NCI-H2196 (cell line): ENCODE data around the gene COL9A2.

Experiments
- DNase-seq: peaks from one replicate; lab custom pipeline; 2025; ENCODE audit not compliant: unreplicated experiment; lab: John Stamatoyannopoulos, UW

COL9A2 gene

DNA sequence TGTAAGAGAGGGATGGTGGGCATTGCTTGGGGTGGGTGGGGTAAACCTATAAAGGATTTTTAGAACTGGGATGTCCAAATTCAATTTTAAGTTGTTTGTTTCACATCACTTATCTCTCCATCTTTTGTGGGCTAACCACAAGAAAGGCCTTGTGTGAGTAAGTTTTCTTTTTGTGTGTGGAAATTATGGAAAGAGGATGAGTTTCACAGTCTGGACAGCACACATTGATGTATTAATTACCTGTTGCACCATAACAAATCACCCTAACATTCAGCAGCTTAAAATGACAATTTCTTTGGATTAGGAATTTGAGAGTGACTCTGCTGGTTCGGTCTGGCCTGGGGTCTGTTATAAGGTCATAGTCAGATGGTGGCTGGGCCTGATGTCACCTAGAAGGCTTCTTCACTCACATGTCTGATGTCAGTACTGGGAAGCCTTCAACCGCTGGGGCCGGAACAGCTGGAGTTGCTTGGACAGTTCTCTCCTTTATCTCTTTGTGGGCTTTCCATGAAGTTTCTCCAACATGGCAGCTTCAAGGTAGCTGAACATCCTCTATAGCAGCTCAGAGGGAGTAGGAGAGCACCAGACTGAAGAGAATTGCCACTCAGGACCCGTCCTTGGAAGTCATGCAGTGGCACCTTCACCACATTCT is 2.0 kb upstream of the COL9A2 start:
- no peak for DNase-seq

DNA sequence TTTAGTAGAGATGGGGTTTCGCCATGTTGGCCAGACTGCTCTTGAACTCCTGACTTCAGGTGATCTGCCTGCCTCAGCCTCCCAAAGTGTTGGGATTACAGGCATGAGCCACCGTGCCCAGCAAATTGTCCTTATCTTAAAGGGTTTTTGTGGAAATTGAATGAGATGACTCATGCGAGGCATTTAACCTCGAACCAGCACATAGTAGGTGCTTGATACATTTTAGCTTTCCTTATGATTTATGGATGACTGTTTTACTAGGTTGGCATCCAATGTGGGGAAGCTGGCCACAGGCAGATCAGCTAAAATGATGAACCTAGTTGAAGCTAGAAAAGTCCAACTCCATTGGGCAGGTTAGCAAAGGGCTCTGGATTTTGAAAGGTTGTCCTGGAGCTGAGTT is 1.4 kb upstream of the COL9A2 start:
- DNase-seq, result no peak

DNA sequence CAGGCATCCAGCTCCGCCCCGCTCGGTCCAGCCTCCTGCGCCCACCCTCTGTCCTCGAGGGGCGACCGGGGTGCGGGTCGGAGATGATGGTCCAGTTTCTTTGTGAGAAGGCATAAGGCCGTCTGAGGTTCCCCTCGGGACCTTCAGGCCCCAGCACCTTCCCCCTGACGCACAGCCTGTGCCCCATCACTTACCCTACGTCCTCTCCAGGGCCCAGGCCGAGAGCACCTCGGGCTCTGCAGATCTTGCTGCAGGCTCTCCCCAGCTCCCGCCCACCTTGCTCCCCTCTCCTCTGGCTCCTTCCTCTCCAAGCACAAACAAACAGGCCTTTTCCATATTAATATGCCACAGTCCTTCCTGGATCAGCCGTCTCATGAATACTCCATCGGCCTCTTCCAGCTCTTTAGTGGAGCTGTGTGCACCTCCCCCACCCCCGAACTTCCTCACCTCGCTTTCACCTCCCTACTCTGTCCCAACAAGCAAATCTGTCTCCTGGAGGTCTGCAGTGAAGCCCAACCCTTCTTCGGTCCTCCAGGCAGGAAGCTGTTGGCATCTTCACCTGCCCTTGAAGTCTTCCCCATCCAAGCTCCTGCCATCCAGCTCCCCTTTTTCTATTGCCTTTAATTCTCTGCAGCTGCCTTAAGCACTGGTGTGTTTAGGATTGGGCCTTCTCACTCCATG is 448 bp upstream of the COL9A2 start:
- no peak for DNase-seq

DNA sequence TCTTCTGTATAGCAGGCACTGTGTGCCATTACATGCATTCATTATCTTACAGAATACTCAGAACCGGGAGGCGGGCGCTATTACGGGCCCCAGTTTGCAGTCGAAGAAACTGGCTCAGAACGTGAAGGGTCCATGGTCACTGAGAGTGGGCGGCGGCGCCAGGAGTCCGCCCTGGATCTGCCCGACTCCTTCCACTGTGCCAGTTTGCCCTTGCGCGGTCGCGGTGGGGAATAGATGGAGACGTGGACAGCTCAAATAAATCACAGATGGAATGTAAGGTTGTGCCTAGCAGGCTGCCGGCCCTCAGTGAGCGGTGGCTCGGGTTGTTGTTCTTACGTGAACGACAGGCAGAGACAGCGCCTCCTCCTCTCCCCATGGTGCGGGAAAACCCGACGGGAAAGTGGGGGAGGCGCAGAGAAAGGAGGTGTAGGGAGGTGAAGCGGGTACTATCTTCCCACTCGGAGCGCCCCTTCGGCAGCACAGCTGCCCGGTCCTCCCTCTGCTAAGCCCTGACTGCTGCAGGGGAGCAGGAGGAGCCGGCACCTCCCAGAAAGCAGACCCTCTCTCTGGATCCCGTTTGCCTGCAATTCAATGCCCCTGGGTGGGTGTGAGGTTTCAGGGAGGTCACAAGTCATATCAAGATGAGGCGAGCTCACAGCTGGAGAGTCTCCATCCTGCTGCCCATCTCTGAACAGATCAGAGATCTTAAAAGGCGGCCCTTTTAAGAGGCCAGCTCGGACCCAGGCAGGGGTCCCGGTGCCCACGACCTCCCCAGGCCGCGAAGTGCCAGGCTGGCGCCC is 1.1 kb downstream of the COL9A2 start:
- DNase-seq, result no peak

DNA sequence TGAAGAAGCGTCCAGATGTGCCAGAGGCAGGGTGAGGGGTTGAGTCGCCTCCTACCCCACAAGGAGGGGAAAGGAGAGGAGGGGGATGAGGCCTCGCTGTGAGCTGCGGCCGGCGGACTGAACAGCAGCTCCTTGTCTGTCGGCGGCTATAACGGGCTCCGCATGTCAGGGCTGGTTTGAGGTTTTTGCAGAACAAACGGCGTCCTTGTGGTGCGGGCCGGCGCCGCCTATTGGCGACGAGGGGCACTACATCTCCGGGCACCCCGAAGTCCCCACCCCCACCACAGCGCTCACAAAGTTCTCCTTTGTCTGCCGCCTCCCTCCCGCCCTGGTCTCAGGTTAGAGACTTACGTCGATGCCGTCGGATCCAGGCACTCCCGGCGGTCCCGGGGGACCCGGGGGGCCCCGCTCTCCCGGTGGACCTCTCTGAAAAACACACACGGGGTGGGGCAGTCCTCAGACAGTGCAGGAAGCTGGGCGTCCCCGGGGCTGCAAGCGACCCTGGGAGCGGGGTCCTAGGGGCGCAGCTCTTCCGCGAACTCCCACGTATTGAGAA is 1.8 kb downstream of the COL9A2 start:
- peak; percentile 76 for DNase-seq

DNA sequence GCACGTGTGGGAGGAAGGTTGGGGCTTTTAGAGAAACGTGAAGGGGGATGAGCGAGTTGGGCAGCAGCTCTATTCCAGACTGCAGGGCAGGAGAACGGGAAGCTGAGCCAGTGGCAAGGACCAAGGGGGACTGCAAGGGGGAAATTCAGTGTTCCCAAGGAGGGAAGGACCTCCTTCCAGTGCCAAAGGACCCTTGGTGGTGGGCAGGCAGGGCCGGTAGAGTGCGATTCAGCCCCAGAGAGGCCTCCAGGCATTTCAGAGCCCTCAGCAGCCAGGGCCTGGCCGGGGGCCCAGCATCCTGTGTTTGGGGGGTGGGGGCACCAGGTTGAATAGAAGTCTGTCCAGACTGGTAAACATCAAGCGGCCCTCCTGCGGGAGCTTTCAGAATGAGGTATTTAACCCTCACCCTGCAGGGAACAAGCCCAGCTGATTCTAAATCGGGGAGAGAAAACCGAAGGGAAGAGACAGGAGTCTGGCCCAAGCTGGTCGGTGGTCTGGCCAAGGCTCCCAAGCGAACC is 2.3 kb downstream of the COL9A2 start:
- no peak for DNase-seq

DNA sequence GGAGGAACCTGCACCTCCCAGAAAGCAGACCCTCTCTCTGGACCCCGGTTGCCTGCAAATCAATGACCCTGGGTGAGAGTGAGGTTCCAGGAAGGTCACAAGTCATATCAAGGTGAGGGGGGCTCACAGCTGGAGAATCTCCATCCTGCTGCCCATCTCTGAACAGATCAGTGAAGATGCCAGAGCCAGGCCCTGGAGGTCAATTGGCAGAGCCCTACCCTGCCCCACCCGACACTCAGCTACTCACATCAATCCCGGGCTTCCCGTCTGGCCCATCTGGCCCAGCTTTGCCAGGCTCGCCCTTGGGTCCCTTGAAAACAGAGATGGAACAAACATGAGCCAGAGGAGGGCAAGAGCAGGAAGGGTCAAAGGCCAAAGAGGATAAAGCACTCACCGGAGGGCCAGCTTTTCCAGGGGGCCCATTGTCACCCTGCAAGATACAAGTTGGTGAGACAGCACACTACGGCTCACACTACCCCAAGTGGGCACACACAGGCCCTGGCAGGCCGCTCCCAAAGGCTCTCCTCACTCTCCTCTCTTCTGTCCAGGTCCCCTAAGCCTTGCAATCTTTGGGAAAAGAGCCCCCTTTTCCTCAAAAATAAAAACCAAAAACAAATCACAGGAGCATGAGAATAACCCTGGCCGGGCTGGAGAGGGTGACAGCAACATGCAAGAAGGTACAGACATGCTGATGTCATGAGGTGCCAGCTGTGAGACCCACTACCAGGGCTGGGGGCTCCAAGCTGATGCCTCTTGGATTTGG is 2.9 kb downstream of the COL9A2 start:
- DNase-seq, result no peak

DNA sequence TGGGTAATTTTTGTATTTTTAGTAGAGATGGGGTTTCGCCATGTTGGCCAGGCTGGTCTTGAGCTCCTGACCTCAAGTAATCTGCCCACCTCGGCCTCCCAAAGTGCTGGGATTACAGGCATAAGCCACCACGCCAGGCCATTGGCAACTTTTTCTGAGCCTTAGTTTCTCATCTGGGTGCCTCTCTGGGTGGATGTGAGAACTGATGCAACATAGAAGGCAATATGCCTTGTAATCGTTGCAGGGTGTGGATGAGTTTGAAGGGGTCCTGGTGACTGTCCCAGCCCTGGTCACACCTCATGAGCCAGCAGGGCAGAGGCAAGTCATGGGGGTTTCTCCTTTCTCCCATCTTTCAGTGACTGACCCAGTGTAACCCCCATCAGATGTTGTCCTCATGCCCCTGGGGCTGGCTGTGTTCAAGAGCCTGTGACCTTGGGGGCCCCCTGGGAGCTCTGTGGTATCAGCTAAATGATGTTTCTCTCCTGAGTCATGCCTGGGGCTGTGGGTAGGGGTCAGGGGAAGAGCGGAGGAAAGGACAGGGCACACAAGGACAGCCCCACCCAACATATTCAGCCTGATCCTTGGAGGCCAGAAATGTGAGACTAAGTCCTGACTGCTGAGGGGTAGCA is 3.6 kb downstream of the COL9A2 start:
- DNase-seq, result no peak

DNA sequence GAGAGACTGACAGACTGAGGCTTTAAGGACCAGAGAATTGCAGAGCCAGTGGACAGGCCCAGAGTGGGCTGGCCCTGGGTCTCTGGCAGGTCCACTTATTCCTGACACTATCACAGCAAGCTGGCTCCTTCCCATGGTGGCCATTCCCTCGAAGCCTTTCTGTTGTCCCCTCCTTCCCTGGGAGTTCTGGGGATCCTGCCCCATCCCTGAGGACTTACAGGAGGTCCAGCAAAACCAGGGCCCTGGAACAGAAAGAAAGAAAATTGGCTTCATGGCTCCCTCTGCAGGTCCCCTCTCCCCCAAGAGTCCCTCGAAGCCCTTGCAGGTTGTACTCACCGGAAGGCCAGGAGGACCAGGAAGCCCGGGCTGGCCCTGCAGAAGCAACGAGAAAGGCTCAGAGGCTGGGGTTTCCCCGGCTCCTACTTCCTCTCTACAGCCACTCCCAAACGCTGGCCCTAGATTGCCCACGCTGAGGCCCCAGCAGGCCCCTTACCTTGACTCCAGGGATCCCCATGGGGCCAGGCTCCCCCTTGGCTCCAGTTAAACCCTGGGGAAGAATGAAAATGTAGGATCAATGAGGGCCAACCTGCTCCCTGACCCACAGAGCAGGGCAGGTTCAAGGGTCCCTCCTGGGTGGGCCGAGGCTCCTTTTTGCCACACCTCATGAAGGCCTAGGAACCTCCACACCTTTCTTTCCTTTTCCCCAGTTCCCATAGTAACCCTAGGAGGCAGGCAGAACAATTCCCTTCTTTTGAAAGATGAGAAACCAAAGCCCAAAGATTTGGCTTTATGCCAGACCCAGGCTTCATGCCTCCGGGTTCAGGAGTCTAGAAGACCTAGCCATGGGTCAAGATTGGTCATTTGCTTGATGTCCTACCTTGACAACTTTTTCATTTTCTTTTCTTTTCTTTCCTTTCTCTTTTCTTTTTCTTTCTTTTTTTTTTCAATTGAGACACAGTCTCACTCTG is 4.6 kb downstream of the COL9A2 start:
- DNase-seq, result peak; percentile 69

DNA sequence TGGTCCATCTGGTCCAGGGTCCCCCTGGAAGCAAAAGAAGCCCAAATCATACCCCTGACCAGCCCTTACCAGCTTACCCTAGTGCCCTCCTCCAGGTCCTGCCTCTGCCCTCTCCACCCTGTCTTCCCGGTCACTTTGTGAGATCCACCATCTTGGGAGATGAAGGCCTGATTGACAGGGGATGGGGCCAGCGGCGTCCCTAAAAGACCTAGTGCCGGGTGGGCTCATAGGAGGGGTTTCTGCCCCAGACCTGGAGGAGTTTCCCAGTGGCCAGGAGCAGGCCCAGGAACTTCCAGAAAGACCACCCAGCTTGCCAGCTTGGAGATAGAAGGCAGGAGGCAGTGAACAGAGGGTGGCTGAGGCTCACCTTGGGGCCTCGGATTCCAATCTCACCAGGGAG is 5.4 kb downstream of the COL9A2 start:
- DNase-seq, result no peak

DNA sequence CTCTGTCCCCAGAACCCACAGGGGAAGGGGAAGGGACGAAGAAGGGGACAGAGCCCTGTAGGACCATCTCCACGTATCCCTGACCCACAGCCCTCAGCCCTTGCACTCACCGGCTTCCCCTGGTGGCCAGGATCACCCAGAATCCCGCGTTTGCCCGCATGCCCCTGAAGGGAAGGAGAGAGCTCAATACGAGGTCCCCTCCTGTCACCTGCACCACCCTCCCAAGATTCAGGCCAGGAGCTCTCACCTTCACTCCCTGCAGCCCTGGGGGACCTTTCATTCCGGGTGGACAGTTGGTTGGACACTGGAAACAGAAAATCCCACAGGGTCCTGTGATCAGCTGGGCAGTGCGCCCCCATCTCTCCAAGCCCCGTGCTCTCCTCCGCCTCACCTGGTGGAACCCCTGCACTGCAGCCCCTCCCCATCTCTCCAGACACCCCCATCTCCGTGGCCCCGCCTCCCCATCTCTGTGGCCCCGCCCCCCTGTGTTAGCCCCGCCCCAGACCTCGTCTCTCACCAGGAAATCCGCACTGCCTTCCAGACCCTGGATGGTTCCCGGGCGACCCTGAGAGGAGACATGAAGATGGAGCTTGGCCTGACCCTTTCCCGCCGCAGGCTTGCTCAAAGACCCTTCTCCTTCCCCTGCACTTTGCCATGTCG is 6.0 kb downstream of the COL9A2 start:
- no peak for DNase-seq

DNA sequence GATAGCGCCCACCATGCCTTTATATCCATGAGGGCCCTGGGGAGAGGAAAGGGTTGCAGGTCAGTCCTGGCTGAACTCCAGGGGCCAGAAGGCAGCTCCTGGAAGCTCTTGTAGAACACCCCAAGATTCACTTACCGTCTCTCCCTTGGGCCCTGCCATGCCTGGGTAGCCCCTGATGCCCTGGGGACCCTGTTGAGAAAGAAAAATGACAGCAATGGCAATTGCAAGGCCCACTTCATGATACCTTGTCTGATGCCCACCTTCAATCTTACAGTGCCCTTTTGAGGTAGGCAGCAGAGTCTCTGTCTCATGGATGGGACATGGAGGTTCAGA is 7.0 kb downstream of the COL9A2 start:
- DNase-seq, result no peak

DNA sequence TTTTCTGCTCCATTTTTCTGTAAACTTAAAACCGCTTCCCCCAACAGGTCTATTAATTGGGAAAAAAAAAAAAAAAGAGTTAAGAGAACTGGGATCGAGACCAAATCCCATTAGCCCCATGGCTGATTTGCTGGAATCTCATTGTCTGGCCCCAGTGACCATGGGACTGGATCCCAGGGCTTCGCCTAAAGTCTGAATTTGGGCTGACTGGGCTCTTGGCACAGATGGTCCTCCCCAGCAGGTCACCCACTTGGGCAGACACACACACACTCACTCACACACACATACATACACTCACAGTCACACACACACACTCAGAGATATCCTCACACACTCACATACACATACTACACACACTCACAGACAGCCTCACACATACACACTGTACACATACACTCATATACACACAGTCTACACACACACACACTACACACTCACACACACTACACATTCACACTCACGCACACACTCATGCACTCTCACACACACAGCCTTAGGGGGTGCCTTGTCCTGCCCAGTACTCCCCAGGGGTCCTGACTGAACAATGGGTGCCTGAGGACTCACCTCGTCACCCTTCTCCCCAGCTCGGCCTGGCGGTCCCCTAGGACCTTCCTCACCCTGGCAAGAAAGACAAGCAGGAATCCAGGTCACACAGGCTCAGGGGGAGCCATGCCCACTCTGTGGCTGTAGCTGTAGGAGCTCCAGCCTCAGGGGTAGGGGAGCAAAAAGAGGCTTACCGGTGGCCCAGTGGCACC is 7.5 kb downstream of the COL9A2 start:
- no peak for DNase-seq

DNA sequence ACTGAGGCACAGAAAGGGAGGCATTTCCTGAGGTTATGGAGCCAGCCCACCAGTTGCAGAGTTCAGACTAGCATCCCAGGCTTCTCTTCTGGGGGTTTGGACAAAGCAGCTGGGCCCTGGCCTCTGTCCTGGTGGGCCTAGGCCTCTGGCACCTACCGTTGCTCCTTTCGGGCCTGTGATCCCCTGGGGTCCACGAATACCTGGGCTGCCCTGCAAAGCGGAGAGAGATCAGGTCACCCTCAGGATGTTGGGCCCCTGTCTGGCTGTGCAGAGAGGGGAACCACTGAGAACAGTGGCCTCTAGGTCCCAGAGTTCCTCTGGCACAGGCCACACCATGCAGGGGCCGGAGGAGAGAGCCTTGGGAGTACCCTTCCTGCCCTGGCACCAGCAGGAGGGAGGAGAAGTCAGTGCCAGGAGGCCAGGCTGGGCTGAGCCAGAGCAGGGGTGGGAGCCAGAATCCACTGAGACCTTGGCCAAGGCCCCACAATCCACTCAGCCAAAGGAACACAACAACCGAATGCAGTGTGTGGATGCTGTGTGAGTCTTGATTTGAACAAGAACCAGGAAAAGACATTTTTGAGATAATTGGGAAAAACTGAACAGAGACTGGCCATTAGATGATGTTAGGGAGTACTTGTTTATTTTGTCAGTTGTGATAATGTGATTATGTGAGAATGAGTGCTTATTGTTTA is 8.9 kb downstream of the COL9A2 start:
- no peak for DNase-seq

DNA sequence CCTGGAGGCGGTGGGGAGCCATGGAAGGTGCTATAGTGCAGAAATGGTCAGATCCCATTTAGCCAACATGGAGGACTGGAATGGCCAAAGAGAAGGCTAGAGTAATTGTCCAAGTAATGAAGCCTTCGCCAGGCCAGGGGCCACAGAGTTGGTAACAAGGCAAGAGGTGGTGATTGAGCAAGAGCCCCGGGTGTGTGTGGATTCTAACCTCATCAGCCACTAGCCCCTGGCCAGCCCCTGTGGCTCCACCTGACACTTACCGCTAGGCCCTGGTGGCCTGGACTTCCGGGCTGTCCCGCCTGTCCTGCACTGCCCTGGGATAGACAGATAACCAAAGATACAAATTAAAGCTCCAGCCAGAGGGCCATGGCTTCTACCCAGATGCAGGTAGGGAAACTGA is 9.9 kb downstream of the COL9A2 start:
- DNase-seq, result no peak

DNA sequence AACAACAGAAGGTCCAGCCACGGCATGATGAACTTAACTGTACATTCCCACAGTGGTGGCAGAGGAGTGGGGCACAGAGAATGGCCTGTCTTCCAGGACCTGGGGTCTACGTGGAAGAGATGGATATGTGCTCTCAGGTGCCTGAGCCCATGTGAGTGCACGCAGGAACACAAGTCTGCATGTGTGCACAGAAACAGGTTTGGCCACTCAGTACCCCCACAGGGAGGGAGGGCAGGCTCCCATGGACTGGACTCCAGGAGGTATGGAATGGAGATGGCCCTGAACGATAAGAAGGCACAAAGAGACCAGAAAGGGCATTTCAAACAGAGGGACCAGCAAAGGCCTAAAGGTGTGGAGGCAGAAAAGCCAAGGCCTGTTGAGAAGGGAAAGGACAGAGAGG is 10.8 kb downstream of the COL9A2 start:
- no peak for DNase-seq

DNA sequence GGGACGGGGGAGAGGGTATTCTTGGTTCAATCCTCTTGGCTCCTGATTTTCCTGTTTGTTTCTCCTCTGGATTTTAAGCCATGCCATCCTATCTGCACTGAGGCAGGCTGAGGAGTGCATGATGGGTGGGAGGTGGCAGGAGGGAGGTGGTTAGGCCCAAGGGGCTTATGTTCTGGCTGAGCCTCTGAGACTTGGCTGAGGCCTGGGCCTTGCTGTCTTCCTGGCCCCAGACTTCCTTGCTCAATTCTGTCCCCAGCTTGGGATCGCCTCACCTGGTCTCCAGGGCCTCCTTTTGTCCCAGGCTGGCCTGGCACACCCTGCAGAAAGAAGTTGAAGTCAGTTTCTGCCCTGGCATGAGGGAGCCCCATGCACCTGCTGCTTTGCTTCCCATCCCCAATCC is 11.2 kb downstream of the COL9A2 start:
- DNase-seq, result no peak

DNA sequence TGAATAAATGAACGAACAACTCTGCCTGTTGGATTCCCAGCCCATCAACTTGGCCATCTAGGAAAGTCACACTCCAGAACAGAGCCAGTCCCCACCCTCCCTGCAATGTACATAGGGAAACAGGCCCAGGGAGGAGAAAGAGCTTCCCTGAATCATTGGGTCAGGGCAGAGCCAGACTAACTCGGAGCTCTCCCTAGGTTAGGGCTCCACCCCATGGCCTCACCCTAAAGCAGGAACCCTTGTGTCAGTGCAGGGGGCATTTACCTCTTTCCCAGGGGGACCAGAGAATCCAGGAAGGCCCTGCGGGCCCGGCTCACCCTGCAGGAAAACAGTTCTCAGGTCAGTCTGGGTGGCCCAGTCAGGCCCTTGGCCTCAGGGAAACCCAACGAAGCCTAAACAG is 11.6 kb downstream of the COL9A2 start:
- DNase-seq, result no peak
